GM23338 (cell line): ENCODE data around the gene PRSS50. TPM values are rescaled to one million over a fixed set of nuclear protein-coding genes. Genes with fewer than 3 reads are reported as not detected.

Source experiments
- ATAC-seq: fragments of 200-7000 bp; cut with Tn5 transposase; 3 replicates; pipeline ENCODE4 v1.9.1; 2020
- DNase-seq: peaks from one replicate; pipeline ENCODE4 v3.0.0-alpha.2; 2015; ENCODE audit warnings: low spot score
- H2AFZ ChIP-seq: fragments of 200-600 bp; sonication (generic); 2 replicates; pipeline ENCODE4 v1.8.0; 2016; ENCODE audit warnings: antibody characterized with exemption, mild to moderate bottlenecking, moderate library complexity
- H3F3A ChIP-seq: fragments of 200-600 bp; sonication (generic); replicated peaks from 2 replicates; pipeline ENCODE4 v1.8.0; 2017; ENCODE audit warnings: antibody characterized with exemption, mixed run types, low read depth
- H3K27ac ChIP-seq: fragments of 200-600 bp; sonication (generic); 2 replicates; pipeline ENCODE4 v1.6.1; 2016; ENCODE audit warnings: low read depth
- H3K27me3 ChIP-seq: fragments of 200-600 bp; sonication (generic); 2 replicates; pipeline ENCODE4 v1.8.0; 2016; ENCODE audit warnings: mild to moderate bottlenecking, mixed run types, moderate library complexity; ENCODE audit not compliant: insufficient read depth
- H3K36me3 ChIP-seq: fragments of 200-600 bp; sonication (generic); 2 replicates; pipeline ENCODE4 v1.8.0; 2016; ENCODE audit warnings: mild to moderate bottlenecking; ENCODE audit not compliant: insufficient read depth
- H3K4me1 ChIP-seq: fragments of 200-600 bp; sonication (generic); 2 replicates; pipeline ENCODE4 v1.8.0; 2016; ENCODE audit warnings: mild to moderate bottlenecking, moderate library complexity; ENCODE audit not compliant: insufficient read depth
- H3K4me2 ChIP-seq: fragments of 200-600 bp; sonication (generic); 2 replicates; pipeline ENCODE4 v1.7.1; 2017; ENCODE audit warnings: mixed run types
- H3K4me3 ChIP-seq: fragments of 200-600 bp; sonication (generic); 2 replicates; pipeline ENCODE4 v1.6.1; 2016; ENCODE audit warnings: mixed run types
- H3K79me2 ChIP-seq: fragments of 200-600 bp; sonication (generic); replicated peaks from 2 replicates; pipeline ENCODE4 v1.8.0; 2017; ENCODE audit warnings: mild to moderate bottlenecking; ENCODE audit not compliant: insufficient read depth
- H3K9me2 ChIP-seq: fragments of 200-600 bp; sonication (generic); 2 replicates; pipeline ENCODE4 v1.8.0; 2017; ENCODE audit not compliant: insufficient read depth
- H4K20me1 ChIP-seq: fragments of 200-600 bp; sonication (generic); replicated peaks from 2 replicates; pipeline ENCODE4 v1.8.0; 2017; ENCODE audit warnings: mild to moderate bottlenecking; ENCODE audit not compliant: insufficient read depth
- H3K27ac Mint-ChIP-seq: 2 replicates; pipeline ENCODE4 v1.8.0; 2020; ENCODE audit warnings: inconsistent platforms, mild to moderate bottlenecking, moderate library complexity, mixed read lengths
- H3K27me3 Mint-ChIP-seq: 3 replicates; pipeline ENCODE4 v1.8.0; 2022; ENCODE audit warnings: low read depth, mild to moderate bottlenecking, moderate library complexity, mixed read lengths, inconsistent platforms; ENCODE audit not compliant: insufficient read depth, poor library complexity
- H3K36me3 Mint-ChIP-seq: 3 replicates; pipeline ENCODE4 v1.8.0; 2021; ENCODE audit warnings: low read depth, mild to moderate bottlenecking, inconsistent platforms, moderate library complexity, mixed read lengths
- H3K4me1 Mint-ChIP-seq: 3 replicates; pipeline ENCODE4 v1.8.0; 2020; ENCODE audit warnings: mild to moderate bottlenecking, inconsistent platforms, mixed read lengths
- H3K4me3 Mint-ChIP-seq: 3 replicates; pipeline ENCODE4 v1.8.0; 2021; ENCODE audit warnings: moderate library complexity, mild to moderate bottlenecking, inconsistent platforms, mixed read lengths
- H3K9me3 Mint-ChIP-seq: 3 replicates; pipeline ENCODE4 v1.8.0; 2020; ENCODE audit warnings: moderate library complexity, mild to moderate bottlenecking, inconsistent platforms, mixed read lengths
- polyA plus RNA-seq: library from polyadenylated mRNA; unstranded; fragments of >200 nt; fragmentation: Nextera tagmentation; extraction: Ambion mirVana; gene quantifications from 2 replicates; pipeline ENCODE4 v1.2.1, GENCODE V29; 2016
- total RNA-seq: library from RNA; depleted of rRNA; stranded (reverse); fragments of >200 nt; shearing (Covaris generic); gene quantifications from 2 replicates; pipeline ENCODE4 v1.2.3, GENCODE V29; 2014
- TF ChIP-seq, protein P1 (sequence below): fragments of 250-450 bp; sonication (Bioruptor Pico); IDR thresholded peaks from 2 replicates; pipeline ENCODE4 v1.5.0; 2020; ENCODE audit warnings: mild to moderate bottlenecking, moderate library complexity
- TF ChIP-seq, protein P2 (sequence below): IDR thresholded peaks from 2 replicates; pipeline ENCODE4 v1.6.1; 2016; ENCODE audit warnings: antibody characterized with exemption

The PRSS50 gene
- total and polyA plus RNA-seq, 2 experiments from 2014 or later, result 0.60 to 1.5 TPM

DNA sequence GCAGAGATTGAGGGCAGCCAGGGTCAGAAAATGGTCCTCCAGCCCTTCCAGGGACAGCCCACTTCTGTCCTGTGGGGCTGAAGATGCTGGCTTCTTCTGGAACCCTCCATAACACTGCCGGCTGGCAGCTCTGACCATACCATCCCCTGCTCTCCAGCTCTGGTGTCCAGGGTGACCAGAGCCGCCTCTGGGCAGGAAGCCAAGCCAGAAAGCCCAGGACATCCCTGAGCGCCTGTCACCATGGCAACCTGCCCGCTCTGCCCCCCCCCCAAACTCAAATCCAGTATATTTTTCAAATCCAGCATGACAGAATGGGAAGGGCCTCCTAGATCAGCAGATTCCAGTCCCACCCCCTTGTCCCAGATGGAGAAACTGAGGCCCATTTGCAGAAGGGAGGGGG, 16.9 kb downstream of the PRSS50 start:
- DNase-seq (no peak), ATAC-seq (no peak)
- Histone ChIP-seq H3K4me2 (peak overlapping the region; percentile 80; the same call in 1 of the 2 replicates), H3K4me1 (peaks cover 4% of the 10 kb centered on the region; the same call in 1 of the 2 replicates), H3K79me2 (no peaks in the 10 kb centered on the region), H3K4me3 (peak overlapping the region; percentile 55; the same call in 1 of the 2 replicates), H2AFZ (no peak overlapping the region), H3F3A (no peaks in the 10 kb centered on the region), H3K27ac (no peak overlapping the region), H3K36me3 (no peaks in the 10 kb centered on the region), H4K20me1 (no peaks in the 10 kb centered on the region), H3K27me3 (peaks cover 23% of the 10 kb centered on the region), H3K9me2 (no peaks in the 10 kb centered on the region)
- Mint-ChIP-seq H3K36me3 (no peaks in the 10 kb centered on the region), H3K27ac (no peak overlapping the region), H3K27me3 (peaks cover 19% of the 10 kb centered on the region), H3K4me1 (peaks cover 4% of the 10 kb centered on the region; the same call in 2 of the 3 replicates), H3K4me3 (peak overlapping the region; percentile 53; the same call in 2 of the 3 replicates), H3K9me3 (no peaks in the 10 kb centered on the region)
- TF ChIP-seq, protein P1, sequence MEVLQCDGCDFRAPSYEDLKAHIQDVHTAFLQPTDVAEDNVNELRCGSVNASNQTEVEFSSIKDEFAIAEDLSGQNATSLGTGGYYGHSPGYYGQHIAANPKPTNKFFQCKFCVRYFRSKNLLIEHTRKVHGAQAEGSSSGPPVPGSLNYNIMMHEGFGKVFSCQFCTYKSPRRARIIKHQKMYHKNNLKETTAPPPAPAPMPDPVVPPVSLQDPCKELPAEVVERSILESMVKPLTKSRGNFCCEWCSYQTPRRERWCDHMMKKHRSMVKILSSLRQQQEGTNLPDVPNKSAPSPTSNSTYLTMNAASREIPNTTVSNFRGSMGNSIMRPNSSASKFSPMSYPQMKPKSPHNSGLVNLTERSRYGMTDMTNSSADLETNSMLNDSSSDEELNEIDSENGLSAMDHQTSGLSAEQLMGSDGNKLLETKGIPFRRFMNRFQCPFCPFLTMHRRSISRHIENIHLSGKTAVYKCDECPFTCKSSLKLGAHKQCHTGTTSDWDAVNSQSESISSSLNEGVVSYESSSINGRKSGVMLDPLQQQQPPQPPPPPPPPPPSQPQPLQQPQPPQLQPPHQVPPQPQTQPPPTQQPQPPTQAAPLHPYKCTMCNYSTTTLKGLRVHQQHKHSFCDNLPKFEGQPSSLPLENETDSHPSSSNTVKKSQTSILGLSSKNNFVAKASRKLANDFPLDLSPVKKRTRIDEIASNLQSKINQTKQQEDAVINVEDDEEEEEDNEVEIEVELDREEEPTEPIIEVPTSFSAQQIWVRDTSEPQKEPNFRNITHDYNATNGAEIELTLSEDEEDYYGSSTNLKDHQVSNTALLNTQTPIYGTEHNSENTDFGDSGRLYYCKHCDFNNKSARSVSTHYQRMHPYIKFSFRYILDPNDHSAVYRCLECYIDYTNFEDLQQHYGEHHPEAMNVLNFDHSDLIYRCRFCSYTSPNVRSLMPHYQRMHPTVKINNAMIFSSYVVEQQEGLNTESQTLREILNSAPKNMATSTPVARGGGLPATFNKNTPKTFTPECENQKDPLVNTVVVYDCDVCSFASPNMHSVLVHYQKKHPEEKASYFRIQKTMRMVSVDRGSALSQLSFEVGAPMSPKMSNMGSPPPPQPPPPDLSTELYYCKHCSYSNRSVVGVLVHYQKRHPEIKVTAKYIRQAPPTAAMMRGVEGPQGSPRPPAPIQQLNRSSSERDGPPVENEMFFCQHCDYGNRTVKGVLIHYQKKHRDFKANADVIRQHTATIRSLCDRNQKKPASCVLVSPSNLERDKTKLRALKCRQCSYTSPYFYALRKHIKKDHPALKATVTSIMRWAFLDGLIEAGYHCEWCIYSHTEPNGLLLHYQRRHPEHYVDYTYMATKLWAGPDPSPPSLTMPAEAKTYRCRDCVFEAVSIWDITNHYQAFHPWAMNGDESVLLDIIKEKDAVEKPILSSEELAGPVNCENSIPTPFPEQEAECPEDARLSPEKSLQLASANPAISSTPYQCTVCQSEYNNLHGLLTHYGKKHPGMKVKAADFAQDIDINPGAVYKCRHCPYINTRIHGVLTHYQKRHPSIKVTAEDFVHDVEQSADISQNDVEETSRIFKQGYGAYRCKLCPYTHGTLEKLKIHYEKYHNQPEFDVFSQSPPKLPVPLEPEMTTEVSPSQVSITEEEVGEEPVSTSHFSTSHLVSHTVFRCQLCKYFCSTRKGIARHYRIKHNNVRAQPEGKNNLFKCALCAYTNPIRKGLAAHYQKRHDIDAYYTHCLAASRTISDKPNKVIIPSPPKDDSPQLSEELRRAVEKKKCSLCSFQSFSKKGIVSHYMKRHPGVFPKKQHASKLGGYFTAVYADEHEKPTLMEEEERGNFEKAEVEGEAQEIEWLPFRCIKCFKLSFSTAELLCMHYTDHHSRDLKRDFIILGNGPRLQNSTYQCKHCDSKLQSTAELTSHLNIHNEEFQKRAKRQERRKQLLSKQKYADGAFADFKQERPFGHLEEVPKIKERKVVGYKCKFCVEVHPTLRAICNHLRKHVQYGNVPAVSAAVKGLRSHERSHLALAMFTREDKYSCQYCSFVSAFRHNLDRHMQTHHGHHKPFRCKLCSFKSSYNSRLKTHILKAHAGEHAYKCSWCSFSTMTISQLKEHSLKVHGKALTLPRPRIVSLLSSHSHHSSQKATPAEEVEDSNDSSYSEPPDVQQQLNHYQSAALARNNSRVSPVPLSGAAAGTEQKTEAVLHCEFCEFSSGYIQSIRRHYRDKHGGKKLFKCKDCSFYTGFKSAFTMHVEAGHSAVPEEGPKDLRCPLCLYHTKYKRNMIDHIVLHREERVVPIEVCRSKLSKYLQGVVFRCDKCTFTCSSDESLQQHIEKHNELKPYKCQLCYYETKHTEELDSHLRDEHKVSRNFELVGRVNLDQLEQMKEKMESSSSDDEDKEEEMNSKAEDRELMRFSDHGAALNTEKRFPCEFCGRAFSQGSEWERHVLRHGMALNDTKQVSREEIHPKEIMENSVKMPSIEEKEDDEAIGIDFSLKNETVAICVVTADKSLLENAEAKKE (CRISPR knock-in tag), result no peak
- TF ChIP-seq, protein P2, sequence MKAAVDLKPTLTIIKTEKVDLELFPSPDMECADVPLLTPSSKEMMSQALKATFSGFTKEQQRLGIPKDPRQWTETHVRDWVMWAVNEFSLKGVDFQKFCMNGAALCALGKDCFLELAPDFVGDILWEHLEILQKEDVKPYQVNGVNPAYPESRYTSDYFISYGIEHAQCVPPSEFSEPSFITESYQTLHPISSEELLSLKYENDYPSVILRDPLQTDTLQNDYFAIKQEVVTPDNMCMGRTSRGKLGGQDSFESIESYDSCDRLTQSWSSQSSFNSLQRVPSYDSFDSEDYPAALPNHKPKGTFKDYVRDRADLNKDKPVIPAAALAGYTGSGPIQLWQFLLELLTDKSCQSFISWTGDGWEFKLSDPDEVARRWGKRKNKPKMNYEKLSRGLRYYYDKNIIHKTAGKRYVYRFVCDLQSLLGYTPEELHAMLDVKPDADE, result no peak
